Activated B cell treated with CpG ODN at 0.5 μM for 24 hours (primary cell): ENCODE results near the gene ZNF79. TPM values are rescaled to one million over a fixed set of nuclear protein-coding genes. Genes with fewer than 3 reads are reported as not detected.

Experiments
- ATAC-seq: fragments of 200-7000 bp; cut with Tn5 transposase; one replicate; pipeline ENCODE4 v1.10.0; 2021; ENCODE audit warnings: low read depth, mild to moderate bottlenecking, moderate library complexity
- CTCF ChIA-PET: fragments of 350-600 bp; sonication (Branson Sonifier 250); formaldehyde crosslinking; loops from one replicate; lab custom pipeline; 2021; ENCODE audit warnings: antibody characterized with exemption; lab: Charles Lee
- POLR2A ChIA-PET: fragments of 350-600 bp; sonication (Branson Sonifier 250); formaldehyde crosslinking; loops from one replicate; lab custom pipeline; 2021; ENCODE audit warnings: antibody characterized with exemption; lab: Charles Lee
- DNase-seq: peaks from one replicate; pipeline ENCODE4 v3.0.0; 2022
- H3K27ac Mint-ChIP-seq: one replicate; pipeline ENCODE4 v1.8.0; 2020; ENCODE audit warnings: mixed read lengths
- H3K27me3 Mint-ChIP-seq: one replicate; pipeline ENCODE4 v1.8.0; 2021; ENCODE audit warnings: mixed read lengths
- H3K36me3 Mint-ChIP-seq: one replicate; pipeline ENCODE4 v1.8.0; 2021; ENCODE audit warnings: low read depth, mixed read lengths
- H3K4me1 Mint-ChIP-seq: one replicate; pipeline ENCODE4 v1.8.0; 2021; ENCODE audit warnings: mixed read lengths
- H3K4me3 Mint-ChIP-seq: one replicate; pipeline ENCODE4 v1.8.0; 2020; ENCODE audit warnings: mild to moderate bottlenecking, mixed read lengths
- H3K9me3 Mint-ChIP-seq: one replicate; pipeline ENCODE4 v1.8.0; 2020; ENCODE audit warnings: mixed read lengths
- intact Hi-C: fragments of 100-400 bp; cut with micrococcal nuclease; formaldehyde crosslinking; loops from one replicate; pipeline ENCODE4 v1.15.1; 2024
- total RNA-seq: library from RNA; stranded (reverse); gene quantifications from 2 replicates; pipeline ENCODE4 v1.2.3, GENCODE V29; 2022
- TF ChIP-seq, protein P1 (sequence below): fragments of 200-600 bp; IDR thresholded peaks from one replicate; pipeline ENCODE4 v1.8.0; 2022; ENCODE audit warnings: antibody characterized with exemption, mild to moderate bottlenecking

ZNF79 gene
- total RNA-seq, 1 donor from 2014 or later, result 14.0 TPM

DNA sequence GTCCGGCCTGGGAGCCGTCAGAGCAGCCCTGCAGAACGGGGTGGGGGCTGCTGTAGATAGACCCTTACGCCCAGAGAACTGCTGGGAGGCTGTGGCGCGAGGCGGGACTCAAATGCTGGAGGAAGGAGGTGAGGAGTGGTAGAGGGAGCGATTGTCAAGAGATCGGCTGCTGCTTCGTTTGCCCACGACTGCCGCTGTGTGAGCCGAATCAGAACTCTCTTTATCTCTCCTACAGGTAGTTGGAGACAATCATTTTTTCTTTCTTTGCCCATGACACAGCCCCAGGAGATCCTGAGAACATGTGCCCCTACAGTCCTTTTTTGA is 456 bp downstream of the ZNF79 start:
- TF ChIP-seq, protein P1, sequence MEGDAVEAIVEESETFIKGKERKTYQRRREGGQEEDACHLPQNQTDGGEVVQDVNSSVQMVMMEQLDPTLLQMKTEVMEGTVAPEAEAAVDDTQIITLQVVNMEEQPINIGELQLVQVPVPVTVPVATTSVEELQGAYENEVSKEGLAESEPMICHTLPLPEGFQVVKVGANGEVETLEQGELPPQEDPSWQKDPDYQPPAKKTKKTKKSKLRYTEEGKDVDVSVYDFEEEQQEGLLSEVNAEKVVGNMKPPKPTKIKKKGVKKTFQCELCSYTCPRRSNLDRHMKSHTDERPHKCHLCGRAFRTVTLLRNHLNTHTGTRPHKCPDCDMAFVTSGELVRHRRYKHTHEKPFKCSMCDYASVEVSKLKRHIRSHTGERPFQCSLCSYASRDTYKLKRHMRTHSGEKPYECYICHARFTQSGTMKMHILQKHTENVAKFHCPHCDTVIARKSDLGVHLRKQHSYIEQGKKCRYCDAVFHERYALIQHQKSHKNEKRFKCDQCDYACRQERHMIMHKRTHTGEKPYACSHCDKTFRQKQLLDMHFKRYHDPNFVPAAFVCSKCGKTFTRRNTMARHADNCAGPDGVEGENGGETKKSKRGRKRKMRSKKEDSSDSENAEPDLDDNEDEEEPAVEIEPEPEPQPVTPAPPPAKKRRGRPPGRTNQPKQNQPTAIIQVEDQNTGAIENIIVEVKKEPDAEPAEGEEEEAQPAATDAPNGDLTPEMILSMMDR, result no peak
- intact Hi-C loops, result loop anchor here (1.0 to 2.0 kb wide), 4 partner anchors 27 to 210 kb away; partner anchors contain the start of genes LRSAM1, RPL12 and SLC2A8
- H3K4me1 Mint-ChIP-seq, result peaks cover 41% of the 10 kb centered on the region

DNA sequence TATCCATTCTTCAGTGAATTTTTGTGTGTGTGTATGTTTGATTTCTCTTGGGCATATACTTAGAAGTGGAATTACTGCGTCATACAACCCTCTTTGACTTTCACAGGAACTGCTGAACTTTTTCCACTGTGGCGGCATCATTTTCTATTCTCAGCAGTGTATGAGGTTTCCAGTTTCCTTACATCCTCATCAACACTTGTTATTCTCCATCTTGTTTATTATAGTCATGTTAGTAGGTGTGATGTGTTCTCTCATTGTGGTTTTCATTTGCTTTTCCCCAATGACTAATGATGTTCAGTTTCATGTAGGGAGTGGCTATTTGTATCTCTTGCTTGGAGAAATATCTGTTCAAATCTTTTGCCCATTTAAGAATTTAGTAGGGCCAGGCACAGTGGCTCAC is 2.6 kb downstream of the ZNF79 start:
- intact Hi-C loops, result no loop called here
- Mint-ChIP-seq H3K27ac (no peak overlapping the region), H3K36me3 (peaks cover 45% of the 10 kb centered on the region), H3K4me3 (peak overlapping the region; percentile 33), H3K9me3 (no peaks in the 10 kb centered on the region), H3K4me1 (peaks cover 41% of the 10 kb centered on the region), H3K27me3 (no peaks in the 10 kb centered on the region)
- CTCF ChIA-PET, result no interaction called here
- no peak for ATAC-seq
- TF ChIP-seq, protein P1, result no peak
- POLR2A ChIA-PET, result no interaction called here
- DNase-seq, result no peak

More for the DNA sequence above, 456 bp downstream of the ZNF79 start:
- ATAC-seq (no peak), DNase-seq (no peak)
- ChIA-PET POLR2A (interaction anchor here (0.6 to 2.5 kb wide), 14 partner anchors 9 to 1128 kb away, joined by 3 to 39 read pairs (median 4); partner anchors contain the start of genes LRSAM1, RPL12, SLC2A8 and SPTAN1), CTCF (interaction anchor here (1.3 kb wide), 1 partner anchor 210 kb away, joined by 3 read pairs; no protein-coding TSS in a partner anchor)
- peak overlapping the region; percentile 98 for H3K27ac Mint-ChIP-seq
- H3K27me3 Mint-ChIP-seq, result no peaks in the 10 kb centered on the region
- no peaks in the 10 kb centered on the region for H3K9me3 Mint-ChIP-seq
- peak overlapping the region; percentile 99 for H3K4me3 Mint-ChIP-seq
- peaks cover 30% of the 10 kb centered on the region for H3K36me3 Mint-ChIP-seq

DNA sequence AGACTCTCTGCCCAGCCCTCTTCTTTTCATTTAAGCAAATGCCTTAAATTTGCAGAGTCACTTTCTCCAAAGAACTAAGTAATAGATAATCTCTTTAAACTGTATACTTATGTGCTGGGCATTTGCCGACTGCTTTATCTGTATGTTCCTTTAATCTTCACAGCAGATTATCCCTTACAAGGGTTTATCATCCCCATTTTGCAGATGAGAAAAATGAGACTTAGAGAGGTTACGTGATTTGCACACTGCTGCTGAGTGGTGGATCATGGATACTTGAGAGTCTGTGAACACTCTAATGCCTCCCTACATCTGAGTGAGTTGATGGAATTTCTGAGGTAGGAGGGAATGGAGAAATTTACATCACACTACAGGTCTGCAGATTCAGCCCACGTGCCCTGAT is 4.2 kb downstream of the ZNF79 start:
- Mint-ChIP-seq H3K4me1 (peaks cover 35% of the 10 kb centered on the region), H3K27me3 (no peaks in the 10 kb centered on the region), H3K36me3 (peaks cover 51% of the 10 kb centered on the region), H3K4me3 (no peak overlapping the region), H3K9me3 (no peaks in the 10 kb centered on the region), H3K27ac (no peak overlapping the region)
- intact Hi-C loops, result no loop called here
- ATAC-seq, result no peak
- TF ChIP-seq, protein P1, result no peak
- POLR2A ChIA-PET, result no interaction called here
- no peak for DNase-seq
- CTCF ChIA-PET, result no interaction called here

DNA sequence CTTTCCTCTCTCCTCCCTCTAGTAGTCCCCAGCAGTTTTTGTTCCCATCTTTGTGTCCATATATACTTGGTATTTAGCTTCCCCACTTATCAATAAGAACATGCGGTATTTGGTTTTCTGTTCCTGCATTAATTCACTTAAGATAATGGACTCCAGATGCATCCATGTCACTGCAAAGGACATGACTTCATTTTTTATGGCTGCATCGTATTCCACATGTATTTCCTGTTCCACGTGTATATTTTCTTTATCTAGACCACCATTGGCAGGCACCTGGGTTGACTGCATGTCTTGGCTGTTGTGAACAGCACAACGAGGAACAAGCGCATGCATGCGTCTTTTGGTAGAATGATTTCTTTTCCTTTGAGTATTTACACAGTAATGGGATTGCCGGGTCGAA is 6.2 kb downstream of the ZNF79 start:
- DNase-seq, result no peak
- no peak for ATAC-seq
- H3K9me3 Mint-ChIP-seq, result no peaks in the 10 kb centered on the region
- ChIA-PET POLR2A (no interaction called here), CTCF (no interaction called here)
- TF ChIP-seq, protein P1, result no peak
- H3K4me1 Mint-ChIP-seq, result peaks cover 17% of the 10 kb centered on the region
- no peak overlapping the region for H3K27ac Mint-ChIP-seq
- H3K27me3 Mint-ChIP-seq, result no peaks in the 10 kb centered on the region
- H3K36me3 Mint-ChIP-seq, result peaks cover 60% of the 10 kb centered on the region
- no peak overlapping the region for H3K4me3 Mint-ChIP-seq
- intact Hi-C loops, result no loop called here

DNA sequence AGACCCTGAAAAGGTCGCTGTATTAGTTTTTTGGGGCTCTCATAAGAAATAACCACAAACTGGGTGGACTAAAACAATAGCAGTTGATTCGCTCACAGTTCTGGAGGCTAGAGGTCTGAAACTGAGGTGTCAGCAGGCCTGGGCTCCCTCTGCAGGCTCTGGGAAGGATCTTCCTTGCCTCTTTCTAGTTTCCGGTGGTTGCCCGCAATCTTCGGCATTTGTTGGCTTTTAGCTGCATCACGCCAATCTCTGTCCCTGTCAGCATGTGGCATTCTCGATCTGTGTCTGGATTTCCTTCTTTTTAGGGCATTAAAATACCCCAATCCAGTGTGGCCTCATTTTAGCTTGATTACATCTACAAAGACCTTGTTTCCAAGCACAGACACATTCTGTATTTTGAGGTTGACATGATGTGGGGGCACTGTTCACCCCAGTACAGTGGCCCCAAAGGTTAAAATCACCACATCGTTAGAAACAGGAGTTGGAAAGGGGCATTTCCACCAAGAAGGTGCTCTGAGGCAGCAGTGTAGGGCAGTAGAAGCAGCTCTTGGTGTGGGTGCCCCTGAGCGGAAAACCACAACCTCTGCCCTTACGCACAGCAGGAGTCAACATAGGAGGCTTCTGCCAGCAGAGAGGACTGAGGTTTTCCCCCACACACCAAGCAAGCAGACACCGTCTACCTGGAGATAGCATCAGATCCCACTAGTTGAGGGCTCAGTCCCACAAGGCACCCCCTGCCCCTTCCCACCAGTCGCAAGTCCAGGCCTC is 13.5 kb downstream of the ZNF79 start:
- Mint-ChIP-seq H3K36me3 (peaks cover 86% of the 10 kb centered on the region), H3K4me1 (no peaks in the 10 kb centered on the region), H3K27me3 (no peaks in the 10 kb centered on the region), H3K4me3 (no peak overlapping the region), H3K9me3 (no peaks in the 10 kb centered on the region), H3K27ac (no peak overlapping the region)
- CTCF ChIA-PET, result interaction anchor here (0.9 kb wide), 1 partner anchor 18 kb away, joined by 3 read pairs; no protein-coding TSS in a partner anchor
- POLR2A ChIA-PET, result interaction anchor here (0.5 to 3.9 kb wide), 2 partner anchors 8 to 13 kb away, joined by 3 to 13 read pairs; partner anchors contain the start of genes LRSAM1 and RPL12
- DNase-seq (no peak), ATAC-seq (no peak)
- TF ChIP-seq, protein P1, result no peak
- intact Hi-C loops, result no loop called here
